Measurements from ENCODE around the gene EXD3. TPM values are rescaled to one million over a fixed set of nuclear protein-coding genes. Genes with fewer than 3 reads are reported as not detected.

The EXD3 gene
- total RNA-seq, 1 donor from 2014 or later = 10.8 TPM

GRCh38 chr9:137433349-137433915 lies 10.5 kb upstream of the EXD3 start:
- no peak overlapping the region for H3K4me3 ChIP-seq (ENCODE audit: low read depth, low read length)
- H3K36me3 ChIP-seq (ENCODE audit: control insufficient read depth, insufficient read depth, low read length) = no peaks in the 10 kb centered on the region
- no peak for FAIRE-seq
- no peak for DNase-seq (ENCODE audit: low read depth)
- no peaks in the 10 kb centered on the region for H3K27me3 ChIP-seq (ENCODE audit: control insufficient read depth, insufficient read depth, low read length)
- no peak for TF ChIP-seq CTCF (IDR thresholded peaks at IDR 0.05; ENCODE audit: insufficient read depth, low read length, severe bottlenecking)

GRCh38 chr9:137432687-137433348 lies 9.9 kb upstream of the EXD3 start:
- no peaks in the 10 kb centered on the region for H3K27me3 ChIP-seq (ENCODE audit: control insufficient read depth, insufficient read depth, low read length)
- no peak for DNase-seq (ENCODE audit: low read depth)
- no peak for TF ChIP-seq CTCF (IDR thresholded peaks at IDR 0.05; ENCODE audit: insufficient read depth, low read length, severe bottlenecking)
- FAIRE-seq = no peak
- H3K36me3 ChIP-seq (ENCODE audit: control insufficient read depth, insufficient read depth, low read length) = no peaks in the 10 kb centered on the region
- no peak overlapping the region for H3K4me3 ChIP-seq (ENCODE audit: low read depth, low read length)

DNA sequence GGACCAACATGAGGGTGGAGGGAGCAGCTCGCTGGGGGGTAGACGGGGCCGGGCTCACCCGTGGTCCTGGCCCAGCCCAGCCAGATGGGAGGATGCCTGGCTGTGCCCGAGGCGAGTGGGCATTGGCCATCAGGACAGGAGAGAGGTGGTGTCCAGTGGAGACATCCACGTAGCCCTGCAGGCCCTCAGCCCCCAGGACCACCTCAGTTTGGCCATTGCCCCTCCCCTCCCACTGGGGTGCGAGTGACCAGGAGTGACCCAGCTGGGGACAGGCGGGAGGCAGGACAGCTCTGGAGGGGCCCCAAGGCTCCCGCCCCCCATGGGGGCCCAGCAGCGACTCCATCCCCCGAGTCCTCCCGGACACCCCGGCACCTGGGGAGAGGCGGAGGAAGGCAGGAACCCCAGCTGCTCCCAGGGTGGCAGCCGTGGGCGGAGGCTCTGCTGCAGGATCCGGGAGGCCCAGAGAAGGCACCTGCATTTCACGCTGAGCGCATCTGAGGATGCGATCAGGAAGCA lies 8.5 kb upstream of the EXD3 start:
- FAIRE-seq (no peak), DNase-seq (ENCODE audit: low read depth) (no peak)
- no peak overlapping the region for H3K4me3 ChIP-seq (ENCODE audit: low read depth, low read length)
- TF ChIP-seq CTCF (IDR thresholded peaks at IDR 0.05; ENCODE audit: insufficient read depth, low read length, severe bottlenecking) = no peak
- H3K36me3 ChIP-seq (ENCODE audit: control insufficient read depth, insufficient read depth, low read length) = no peaks in the 10 kb centered on the region
- no peaks in the 10 kb centered on the region for H3K27me3 ChIP-seq (ENCODE audit: control insufficient read depth, insufficient read depth, low read length)

- no peak for DNase-seq (ENCODE audit: low read depth)
These were observed 7.9 kb upstream of the EXD3 start for GRCh38 chr9:137430723-137431415.

DNA sequence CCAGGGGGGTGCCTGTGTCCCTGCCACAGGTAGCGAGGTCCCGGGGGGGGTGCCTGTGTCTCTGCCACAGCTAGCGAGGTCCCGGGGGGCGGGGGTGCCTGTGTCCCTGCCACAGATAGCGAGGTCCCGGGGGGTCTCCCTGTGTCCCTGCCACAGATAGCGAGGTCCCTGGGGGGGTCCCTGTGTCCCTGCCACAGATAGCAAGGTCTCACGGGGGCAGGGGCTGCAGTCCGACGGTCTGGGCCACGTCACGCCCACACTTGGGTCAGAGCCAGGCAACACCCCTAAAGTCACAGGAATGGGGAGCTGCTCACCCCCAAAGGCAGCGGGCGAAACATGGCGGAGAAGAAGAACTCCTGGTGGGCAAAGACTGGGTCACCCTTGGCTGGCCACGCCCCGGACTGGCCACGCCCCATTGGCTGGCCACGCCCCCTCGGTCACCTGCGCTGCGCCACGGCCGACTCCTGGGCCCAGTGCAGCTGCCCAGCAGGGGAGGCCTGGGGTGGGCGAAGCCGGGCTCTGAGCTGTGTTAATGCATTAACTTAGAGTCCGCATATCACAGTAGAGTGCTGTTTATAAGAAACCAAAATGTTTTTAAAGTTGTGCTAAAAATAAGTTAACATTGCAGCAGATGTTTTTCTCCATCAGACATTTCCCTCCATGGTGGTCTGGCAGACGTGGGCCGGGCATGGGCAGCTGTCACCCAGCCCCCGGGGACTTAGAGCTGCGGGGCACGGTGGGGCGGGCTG lies 7.2 kb upstream of the EXD3 start:
- no peak overlapping the region for H3K4me3 ChIP-seq (ENCODE audit: low read depth, low read length)
- TF ChIP-seq CTCF (IDR thresholded peaks at IDR 0.05; ENCODE audit: insufficient read depth, low read length, severe bottlenecking) = no peak
- no peak for FAIRE-seq
- no peaks in the 10 kb centered on the region for H3K36me3 ChIP-seq (ENCODE audit: control insufficient read depth, insufficient read depth, low read length)
- H3K27me3 ChIP-seq (ENCODE audit: control insufficient read depth, insufficient read depth, low read length) = no peaks in the 10 kb centered on the region
- no peak for DNase-seq (ENCODE audit: low read depth)

More at GRCh38 chr9:137430723-137431415, 7.9 kb upstream of the EXD3 start:
- no peaks in the 10 kb centered on the region for H3K36me3 ChIP-seq (ENCODE audit: control insufficient read depth, insufficient read depth, low read length)
- H3K27me3 ChIP-seq (ENCODE audit: control insufficient read depth, insufficient read depth, low read length) = no peaks in the 10 kb centered on the region
- no peak overlapping the region for H3K4me3 ChIP-seq (ENCODE audit: low read depth, low read length)
- FAIRE-seq = no peak
- no peak for TF ChIP-seq CTCF (IDR thresholded peaks at IDR 0.05; ENCODE audit: insufficient read depth, low read length, severe bottlenecking)

All from bronchial epithelial cell (primary cell).